HUES6 (cell line): ENCODE data around the gene CAPN15.
"Not testable (repeated sequence)": the region's sequence is repeated elsewhere in the genome, so short reads cannot be mapped to it uniquely, and the experiment has no call there.

Experiments
- H3K27ac ChIP-seq: 2 replicates; pipeline ENCODE4 v1.7.0; 2013; ENCODE audit warnings: low read depth, mild to moderate bottlenecking, low read length, inconsistent platforms
- H3K27me3 ChIP-seq: 2 replicates; pipeline ENCODE4 v1.6.1; 2013; ENCODE audit warnings: low read length; ENCODE audit not compliant: control insufficient read depth, insufficient read depth
- H3K36me3 ChIP-seq: 2 replicates; pipeline ENCODE4 v1.6.1; 2013; ENCODE audit warnings: low read length; ENCODE audit not compliant: control insufficient read depth, insufficient read depth
- H3K4me1 ChIP-seq: 2 replicates; pipeline ENCODE4 v1.6.1; 2013; ENCODE audit warnings: low read length; ENCODE audit not compliant: control insufficient read depth, insufficient read depth
- H3K4me3 ChIP-seq: 2 replicates; pipeline ENCODE4 v1.5.1; 2013; ENCODE audit warnings: low read depth, low read length
- H3K9ac ChIP-seq: one replicate; pipeline ENCODE4 v1.6.1; 2013; ENCODE audit warnings: mild to moderate bottlenecking, low read length
- H3K9me3 ChIP-seq: 2 replicates; pipeline ENCODE4 v1.6.1; 2013; ENCODE audit warnings: low read depth, low read length; ENCODE audit not compliant: control insufficient read depth, insufficient read depth

The CAPN15 gene

DNA sequence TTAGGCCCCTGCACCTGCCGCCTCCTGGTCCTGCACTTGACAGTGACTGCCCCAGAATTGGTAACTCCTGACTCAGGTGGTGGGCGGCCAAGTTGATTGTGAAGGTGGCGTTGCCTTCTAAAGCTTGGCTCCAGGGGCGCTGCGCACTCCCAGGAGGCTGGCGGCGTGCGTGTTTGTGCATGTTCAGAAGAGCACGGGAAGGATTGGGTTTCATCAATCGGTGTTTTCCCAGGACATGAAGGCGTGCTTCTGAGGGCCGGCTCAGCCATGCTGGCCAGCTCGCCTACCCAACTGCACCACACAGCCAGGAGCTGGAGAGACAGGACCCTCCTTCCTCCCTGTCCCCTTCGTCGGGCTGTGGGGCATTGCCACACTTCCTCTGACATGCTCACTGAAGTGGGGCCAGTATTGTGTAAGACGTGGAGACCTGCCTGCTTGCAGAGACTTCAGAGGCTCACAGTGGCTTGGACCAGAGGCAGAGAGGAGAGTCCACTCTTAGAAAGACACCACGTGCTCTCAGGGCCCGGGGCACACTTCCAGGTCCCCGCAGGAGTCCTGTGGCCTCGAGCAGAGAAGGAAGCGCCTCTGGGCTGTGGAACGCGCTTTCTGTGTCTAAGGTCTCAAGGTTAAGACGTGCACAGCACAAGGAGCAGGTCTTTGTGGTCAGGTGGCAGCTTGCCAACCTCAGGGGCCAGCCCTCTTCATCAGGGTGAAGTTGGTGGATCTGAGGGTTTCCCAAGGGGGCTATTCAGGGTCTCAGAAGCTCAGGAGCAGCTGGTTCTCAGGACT, 65.2 kb downstream of the CAPN15 start:
- Histone ChIP-seq H3K4me3 (no peak overlapping the region), H3K27me3 (peaks cover 10% of the 10 kb centered on the region), H3K9ac (no peak overlapping the region), H3K9me3 (no peaks in the 10 kb centered on the region), H3K36me3 (peaks cover 2% of the 10 kb centered on the region; the same call in 1 of the 2 replicates), H3K4me1 (peaks cover 11% of the 10 kb centered on the region), H3K27ac (no peak overlapping the region)

DNA sequence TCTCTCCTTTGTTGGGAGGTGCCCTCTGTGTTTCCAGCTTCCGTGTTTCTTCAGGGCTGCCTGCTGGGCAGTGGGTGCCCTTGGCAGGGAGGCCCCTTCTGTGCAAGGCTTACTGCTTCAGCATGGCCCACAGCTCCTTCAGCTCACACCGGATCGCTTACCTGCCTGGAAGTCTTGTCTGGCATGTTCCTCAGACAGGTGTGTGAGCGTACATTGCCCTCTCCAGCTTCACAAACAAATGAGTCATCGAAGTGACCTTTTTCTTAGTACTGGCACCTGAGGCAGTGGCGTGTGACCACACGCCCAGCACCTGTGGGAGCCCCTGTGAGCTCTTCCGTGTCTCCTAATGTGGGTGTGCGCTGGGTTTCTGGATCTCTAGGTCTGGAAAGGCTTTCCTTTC, 65.9 kb downstream of the CAPN15 start:
- peaks cover 2% of the 10 kb centered on the region; the same call in 1 of the 2 replicates for H3K36me3 ChIP-seq
- H3K4me1 ChIP-seq: peaks cover 7% of the 10 kb centered on the region
- no peak overlapping the region for H3K4me3 ChIP-seq
- H3K27ac ChIP-seq: no peak overlapping the region
- no peaks in the 10 kb centered on the region for H3K9me3 ChIP-seq
- H3K9ac ChIP-seq: no peak overlapping the region
- H3K27me3 ChIP-seq: peaks cover 10% of the 10 kb centered on the region

DNA sequence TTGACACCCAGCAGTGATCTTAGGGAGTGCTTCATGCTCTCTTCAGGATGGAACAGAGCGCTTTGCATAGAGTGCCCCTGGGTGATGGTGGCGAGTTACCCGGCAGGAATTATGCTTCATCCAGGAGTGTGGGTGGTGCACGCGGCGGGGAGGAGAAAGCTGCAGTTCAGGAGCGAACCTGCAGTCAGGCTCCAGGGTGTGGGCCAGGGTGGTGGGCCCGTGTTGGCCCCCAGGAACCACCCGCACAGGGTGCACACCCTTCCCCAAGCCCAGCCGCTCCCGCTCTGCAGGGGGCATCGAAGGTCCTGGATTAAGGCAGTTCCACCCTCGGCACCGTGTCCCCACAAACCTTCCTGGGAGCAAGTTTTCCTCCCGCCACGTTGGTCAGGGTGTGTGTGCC, 66.3 kb downstream of the CAPN15 start:
- peaks cover 10% of the 10 kb centered on the region for H3K27me3 ChIP-seq
- H3K27ac ChIP-seq: no peak overlapping the region
- no peak overlapping the region for H3K9ac ChIP-seq
- peaks cover 2% of the 10 kb centered on the region; the same call in 1 of the 2 replicates for H3K36me3 ChIP-seq
- H3K4me3 ChIP-seq: no peak overlapping the region
- no peaks in the 10 kb centered on the region for H3K9me3 ChIP-seq
- peaks cover 7% of the 10 kb centered on the region for H3K4me1 ChIP-seq

DNA sequence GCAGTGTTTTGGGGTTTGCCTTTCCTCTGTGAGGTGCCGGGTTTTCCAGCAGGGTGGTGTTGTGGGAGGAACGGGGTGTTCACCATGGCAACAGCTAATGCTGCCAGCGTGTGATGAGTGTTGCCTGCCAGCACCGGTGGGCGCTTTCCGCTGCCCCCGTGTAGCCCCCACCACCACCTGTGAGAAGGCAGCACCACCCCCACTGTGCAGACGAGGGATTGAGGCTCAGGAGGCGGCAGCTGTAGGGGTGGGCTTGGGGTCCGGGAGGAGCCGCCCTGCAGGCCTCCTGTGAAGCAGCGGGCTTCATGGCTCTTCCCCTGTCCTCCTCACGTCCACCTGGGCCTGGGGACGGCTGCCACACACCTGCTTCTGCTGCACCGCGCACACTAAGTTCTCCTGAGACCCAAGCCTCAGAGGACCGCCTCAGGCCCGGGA, 67.6 kb downstream of the CAPN15 start:
- Histone ChIP-seq H3K4me3 (no peak overlapping the region), H3K9me3 (peaks cover 5% of the 10 kb centered on the region), H3K9ac (no peak overlapping the region), H3K36me3 (peaks cover 5% of the 10 kb centered on the region; the same call in 1 of the 2 replicates), H3K27me3 (peaks cover 10% of the 10 kb centered on the region), H3K4me1 (peaks cover 7% of the 10 kb centered on the region), H3K27ac (no peak overlapping the region)

DNA sequence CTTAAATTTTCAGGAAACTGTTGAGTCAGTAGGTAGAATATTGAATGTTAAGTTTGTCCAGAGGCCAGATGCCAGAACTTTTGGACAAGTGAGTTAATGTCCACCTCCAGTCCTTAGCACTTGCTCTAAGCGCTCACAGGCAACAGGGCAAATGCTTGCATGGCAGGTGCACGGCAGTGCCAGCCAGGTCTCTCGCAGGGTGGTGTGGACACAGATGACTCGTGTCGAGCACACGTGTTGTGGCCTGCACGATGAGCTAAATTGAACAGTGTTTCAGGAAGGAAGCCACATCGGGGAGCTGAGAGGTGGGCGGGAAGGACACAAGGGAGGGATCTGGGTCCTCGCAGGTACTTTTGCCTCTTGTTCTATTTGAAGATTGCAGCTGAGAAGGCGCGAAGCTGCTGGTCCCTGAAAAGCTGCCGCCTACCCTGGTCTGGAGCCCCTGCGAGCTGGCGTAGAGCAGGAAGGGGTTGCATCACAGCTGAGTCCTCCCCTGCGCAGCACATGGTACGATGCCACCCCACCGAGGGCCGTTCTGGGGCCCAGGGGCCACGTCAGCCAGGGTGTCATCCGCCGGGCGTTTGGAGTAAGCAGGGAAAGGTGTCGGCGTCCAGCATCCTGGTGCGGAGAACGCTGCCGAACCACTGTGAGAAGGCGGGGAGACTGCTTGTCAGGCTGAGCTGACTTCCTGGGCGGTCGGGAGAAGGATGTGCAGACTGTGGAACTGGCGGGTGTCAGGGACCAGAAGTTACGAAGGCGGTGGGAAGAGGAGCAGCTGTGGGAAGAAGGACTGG, 68.6 kb downstream of the CAPN15 start:
- peaks cover 5% of the 10 kb centered on the region; the same call in 1 of the 2 replicates for H3K36me3 ChIP-seq
- H3K27me3 ChIP-seq: peaks cover 1% of the 10 kb centered on the region; the same call in 1 of the 2 replicates
- no peak overlapping the region for H3K4me3 ChIP-seq
- no peak overlapping the region for H3K9ac ChIP-seq
- H3K4me1 ChIP-seq: 0 out of 2 replicates have a peak, but pooled peaks cover under 1% of the 10 kb centered on the region
- no peak overlapping the region for H3K27ac ChIP-seq
- peaks cover 5% of the 10 kb centered on the region for H3K9me3 ChIP-seq

DNA sequence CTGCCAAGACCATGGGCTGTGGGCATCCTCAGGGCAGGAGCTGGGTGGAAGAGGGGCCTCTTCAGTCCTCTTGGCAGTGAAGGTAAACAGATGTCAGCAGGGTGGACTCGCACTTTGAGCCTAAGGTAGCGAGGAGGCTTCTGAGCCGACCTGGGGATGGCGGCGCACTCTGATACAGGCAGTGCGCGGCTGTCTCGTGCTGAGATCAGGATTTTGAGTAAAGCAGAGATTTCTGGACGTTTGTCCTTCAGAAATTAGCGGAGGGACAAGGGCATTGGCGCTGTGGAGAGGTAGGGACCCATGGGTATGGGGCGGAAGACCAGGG, 69.2 kb downstream of the CAPN15 start:
- Histone ChIP-seq H3K4me1 (no peaks in the 10 kb centered on the region), H3K27ac (no peak overlapping the region), H3K36me3 (peaks cover 5% of the 10 kb centered on the region; the same call in 1 of the 2 replicates), H3K27me3 (no peaks in the 10 kb centered on the region), H3K9ac (no peak overlapping the region), H3K4me3 (no peak overlapping the region), H3K9me3 (peaks cover 5% of the 10 kb centered on the region)

DNA sequence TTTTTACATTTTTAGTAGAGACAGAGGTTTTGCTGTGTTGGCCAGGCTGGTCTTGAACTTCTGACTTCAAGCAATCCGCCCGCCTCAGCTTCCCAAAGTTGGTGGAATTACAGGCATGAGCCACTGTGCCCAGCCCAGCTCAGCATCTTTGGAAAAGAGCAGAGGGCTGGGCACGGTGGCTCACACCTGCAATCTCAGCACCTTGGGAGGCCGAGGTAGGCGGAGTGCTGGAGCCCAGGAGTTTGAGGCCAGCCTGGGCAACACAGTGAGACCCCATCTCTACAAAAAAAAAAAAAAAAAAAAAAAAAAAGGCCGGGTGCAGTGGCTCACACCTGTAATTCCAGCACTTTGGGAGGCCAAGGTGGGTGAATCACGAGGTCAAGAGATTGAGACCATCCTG, 70.1 kb downstream of the CAPN15 start:
- not testable (repeated sequence) for H3K36me3 ChIP-seq, H3K9me3 ChIP-seq, H3K27me3 ChIP-seq, H3K9ac ChIP-seq, H3K4me1 ChIP-seq, H3K27ac ChIP-seq, H3K4me3 ChIP-seq

DNA sequence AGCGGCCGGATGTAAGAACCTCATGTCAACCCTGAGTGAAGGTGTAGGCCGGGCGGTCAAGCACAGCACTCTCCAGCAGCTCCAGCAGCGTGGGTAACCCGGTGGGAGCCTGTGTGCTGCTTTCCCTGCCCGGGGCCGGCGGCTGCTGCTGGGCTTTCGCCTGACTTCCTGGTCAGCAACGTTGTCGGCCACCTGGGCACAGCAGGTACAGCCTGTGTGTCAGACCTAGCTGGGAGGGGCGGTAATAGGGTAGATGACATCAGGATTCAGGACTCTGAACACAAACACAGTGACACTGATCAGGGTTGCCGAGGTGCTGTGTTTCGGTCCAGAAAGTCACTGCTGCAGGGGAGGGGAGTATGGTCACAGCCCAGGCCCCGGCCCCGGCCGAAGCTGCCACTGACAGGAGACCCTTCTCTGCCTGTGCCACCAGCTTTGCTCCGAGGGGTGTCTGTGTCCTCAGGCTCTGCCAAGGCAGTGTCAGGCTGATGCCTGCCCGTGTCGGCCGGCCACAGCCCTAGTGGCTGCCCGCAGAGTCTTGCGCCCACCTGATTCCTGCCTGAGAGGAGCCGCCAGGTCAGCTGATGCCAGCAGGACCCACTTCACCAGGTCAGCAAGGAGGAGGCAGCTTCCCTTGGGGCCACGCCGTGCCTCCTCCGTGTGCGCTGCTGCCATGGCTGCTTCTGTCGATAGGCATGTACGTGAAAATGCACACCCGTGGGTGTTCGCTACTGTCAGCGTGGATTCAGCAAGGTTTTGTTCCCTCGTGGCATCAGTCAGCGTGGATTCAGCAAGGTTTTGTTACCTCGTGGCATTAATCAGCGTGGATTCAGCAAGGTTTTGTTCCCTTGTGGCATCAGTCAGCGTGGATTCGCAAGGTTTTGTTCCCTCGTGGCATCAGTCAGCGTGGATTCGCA, 71.6 kb downstream of the CAPN15 start:
- Histone ChIP-seq H3K36me3 (peaks cover 5% of the 10 kb centered on the region; the same call in 1 of the 2 replicates), H3K4me3 (no peak overlapping the region), H3K27me3 (no peaks in the 10 kb centered on the region), H3K4me1 (no peaks in the 10 kb centered on the region), H3K9ac (no peak overlapping the region), H3K27ac (no peak overlapping the region), H3K9me3 (peaks cover 5% of the 10 kb centered on the region)

DNA sequence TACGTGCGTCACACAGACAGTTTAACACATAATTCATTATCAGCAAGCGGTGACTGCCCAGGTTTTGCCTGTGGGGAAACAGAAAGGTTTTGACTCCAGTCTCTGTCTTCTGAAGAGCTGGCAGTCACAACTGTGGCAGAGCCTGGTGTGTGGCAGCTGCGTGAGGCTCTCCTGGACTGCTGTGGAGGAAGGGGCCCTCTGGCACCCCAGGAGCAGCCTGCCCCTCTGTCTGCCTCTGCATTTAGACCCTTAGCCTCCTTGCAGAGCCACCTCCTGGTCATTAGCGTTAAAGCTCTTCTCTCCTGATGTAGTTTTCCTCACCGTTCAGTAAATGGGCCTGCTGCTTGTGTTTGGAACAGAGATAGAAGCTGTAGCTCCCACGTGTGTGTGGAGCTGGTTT, 73.3 kb downstream of the CAPN15 start:
- H3K9me3 ChIP-seq: peaks cover 19% of the 10 kb centered on the region

DNA sequence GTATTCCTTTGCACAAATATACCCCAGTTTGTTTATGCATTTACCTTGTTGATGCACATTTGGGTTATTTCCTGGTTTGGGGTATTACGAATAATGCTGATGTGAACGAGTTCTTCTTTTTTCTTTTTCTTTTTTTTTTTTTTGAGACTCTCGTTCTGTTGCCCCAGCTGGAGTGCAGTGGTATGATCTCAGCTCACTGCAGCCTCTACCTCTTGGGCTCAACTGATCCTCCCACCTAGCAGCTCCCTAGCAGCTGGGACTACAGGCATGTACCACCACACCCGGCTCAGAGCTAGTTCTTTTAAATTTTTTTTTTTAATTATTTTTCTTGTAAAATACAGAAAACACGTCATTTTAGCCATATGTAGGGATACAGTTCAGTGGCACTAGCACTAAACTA, 76.4 kb downstream of the CAPN15 start:
- Histone ChIP-seq H3K9me3 (peaks cover 20% of the 10 kb centered on the region), H3K36me3 (peaks cover 3% of the 10 kb centered on the region; the same call in 1 of the 2 replicates), H3K9ac (no peak overlapping the region), H3K4me1 (0 out of 2 replicates have a peak, but pooled peaks cover 4% of the 10 kb centered on the region), H3K27me3 (no peaks in the 10 kb centered on the region), H3K4me3 (no peak overlapping the region), H3K27ac (no peak overlapping the region)

More for the DNA sequence above, 73.3 kb downstream of the CAPN15 start:
- H3K4me3 ChIP-seq: no peak overlapping the region
- no peaks in the 10 kb centered on the region for H3K27me3 ChIP-seq
- no peak overlapping the region for H3K9ac ChIP-seq
- H3K4me1 ChIP-seq: no peaks in the 10 kb centered on the region
- no peak overlapping the region for H3K27ac ChIP-seq
- peaks cover 3% of the 10 kb centered on the region; the same call in 1 of the 2 replicates for H3K36me3 ChIP-seq
